ENCODE results near the gene DNAJC3. TPM values are rescaled to one million over a fixed set of nuclear protein-coding genes. Genes with fewer than 3 reads are reported as not detected.

DNAJC3 gene
- total RNA-seq, 1 donor from 2014 or later: 72.7 TPM

DNA sequence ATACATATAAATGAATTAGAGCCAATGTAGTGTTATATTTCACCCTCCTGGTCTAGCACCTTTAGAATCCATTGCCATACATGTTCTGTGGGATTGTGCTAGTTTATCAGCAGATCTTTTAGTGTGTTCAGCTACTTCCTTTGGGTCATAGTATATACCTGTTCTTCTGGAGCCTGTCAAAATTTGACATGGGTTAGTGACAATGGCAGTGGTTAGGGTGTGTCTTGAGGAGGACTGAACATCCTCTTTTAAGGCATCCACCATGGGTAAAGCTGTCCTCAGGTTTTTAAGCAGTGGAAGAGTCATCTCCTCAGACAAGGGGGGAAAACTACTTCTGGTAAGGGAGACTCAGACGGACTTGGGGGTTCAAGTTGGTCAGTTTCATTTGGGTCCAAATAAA is 29.4 kb downstream of the DNAJC3 start:
- TF ChIP-seq, protein P1, sequence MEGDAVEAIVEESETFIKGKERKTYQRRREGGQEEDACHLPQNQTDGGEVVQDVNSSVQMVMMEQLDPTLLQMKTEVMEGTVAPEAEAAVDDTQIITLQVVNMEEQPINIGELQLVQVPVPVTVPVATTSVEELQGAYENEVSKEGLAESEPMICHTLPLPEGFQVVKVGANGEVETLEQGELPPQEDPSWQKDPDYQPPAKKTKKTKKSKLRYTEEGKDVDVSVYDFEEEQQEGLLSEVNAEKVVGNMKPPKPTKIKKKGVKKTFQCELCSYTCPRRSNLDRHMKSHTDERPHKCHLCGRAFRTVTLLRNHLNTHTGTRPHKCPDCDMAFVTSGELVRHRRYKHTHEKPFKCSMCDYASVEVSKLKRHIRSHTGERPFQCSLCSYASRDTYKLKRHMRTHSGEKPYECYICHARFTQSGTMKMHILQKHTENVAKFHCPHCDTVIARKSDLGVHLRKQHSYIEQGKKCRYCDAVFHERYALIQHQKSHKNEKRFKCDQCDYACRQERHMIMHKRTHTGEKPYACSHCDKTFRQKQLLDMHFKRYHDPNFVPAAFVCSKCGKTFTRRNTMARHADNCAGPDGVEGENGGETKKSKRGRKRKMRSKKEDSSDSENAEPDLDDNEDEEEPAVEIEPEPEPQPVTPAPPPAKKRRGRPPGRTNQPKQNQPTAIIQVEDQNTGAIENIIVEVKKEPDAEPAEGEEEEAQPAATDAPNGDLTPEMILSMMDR (IDR thresholded peaks at IDR 0.05; ENCODE audit: insufficient read depth, low read length, severe bottlenecking): no peak
- Histone ChIP-seq H3K27me3 (ENCODE audit: control insufficient read depth, insufficient read depth, low read length) (no peaks in the 10 kb centered on the region), H3K4me3 (ENCODE audit: low read depth, low read length) (no peak overlapping the region), H3K36me3 (ENCODE audit: control insufficient read depth, insufficient read depth, low read length) (peaks cover 3% of the 10 kb centered on the region)
- no peak for FAIRE-seq
- DNase-seq (ENCODE audit: low read depth): no peak

DNA sequence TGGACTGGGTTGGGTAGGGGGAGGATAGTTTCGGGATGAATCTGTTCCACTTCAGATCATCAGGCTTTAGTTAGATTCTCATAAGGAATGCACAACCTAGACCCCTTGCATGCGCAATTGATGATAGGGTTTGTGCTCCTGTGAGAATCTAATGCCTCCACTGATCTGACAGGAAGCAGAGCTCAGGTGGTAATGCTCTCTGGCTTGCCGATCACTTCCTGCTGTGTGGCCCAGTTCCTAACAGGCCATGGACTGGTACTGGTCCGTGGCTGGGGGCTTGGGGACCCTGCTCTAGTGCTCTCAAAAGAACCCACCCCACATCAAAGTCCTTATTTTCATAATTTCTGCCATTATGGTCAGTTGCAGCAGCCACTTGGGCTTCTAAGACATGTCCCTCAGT is 30.1 kb downstream of the DNAJC3 start:
- Histone ChIP-seq H3K27me3 (ENCODE audit: control insufficient read depth, insufficient read depth, low read length) (no peaks in the 10 kb centered on the region), H3K36me3 (ENCODE audit: control insufficient read depth, insufficient read depth, low read length) (peaks cover 3% of the 10 kb centered on the region), H3K4me3 (ENCODE audit: low read depth, low read length) (no peak overlapping the region)
- TF ChIP-seq, protein P1 (IDR thresholded peaks at IDR 0.05; ENCODE audit: insufficient read depth, low read length, severe bottlenecking): no peak
- DNase-seq (ENCODE audit: low read depth) (no peak), FAIRE-seq (no peak)

DNA sequence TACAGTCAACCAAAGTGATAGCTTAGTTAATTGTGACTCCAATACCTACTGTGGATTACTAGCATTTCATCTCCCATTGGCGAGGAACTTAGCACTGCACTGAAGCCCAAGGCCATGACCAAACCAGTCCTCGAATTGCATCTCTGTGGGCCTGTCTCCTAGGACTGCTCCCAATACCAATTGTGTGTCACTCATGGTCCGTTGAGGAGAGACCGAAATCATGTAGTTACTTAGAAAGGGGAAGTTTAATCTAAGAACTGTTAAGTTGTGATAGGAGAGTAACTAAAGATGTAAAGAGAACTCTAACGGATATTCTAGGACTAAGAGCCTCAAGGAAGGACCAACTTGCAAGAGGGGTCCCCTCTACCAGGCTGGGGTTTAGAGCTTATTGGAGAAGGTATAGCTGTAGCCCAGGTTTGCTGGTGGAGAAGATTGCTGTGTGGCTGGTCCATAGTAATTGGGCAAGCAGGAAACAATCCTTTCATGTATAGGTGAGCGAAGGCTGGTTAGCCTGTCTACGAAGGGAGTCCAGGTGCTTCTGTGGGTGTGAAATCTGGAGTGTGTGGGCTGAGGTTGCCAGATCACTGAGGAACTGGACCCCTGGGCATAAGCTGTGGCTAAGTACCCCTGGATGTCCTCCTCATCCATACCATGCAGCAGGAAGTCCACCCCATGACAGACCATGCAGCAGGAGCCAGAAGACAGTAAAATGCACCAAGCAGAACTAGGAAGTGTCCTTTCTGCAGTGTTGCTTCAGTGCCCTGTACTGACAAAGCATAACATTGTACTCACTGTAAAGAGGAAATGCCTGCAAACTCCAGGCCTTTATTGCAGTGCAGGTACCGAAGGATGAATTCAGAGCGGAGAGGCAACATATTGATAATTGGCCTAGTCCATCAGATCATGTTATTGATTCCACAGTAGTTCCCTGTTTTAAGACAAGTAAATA is 30.8 kb downstream of the DNAJC3 start:
- TF ChIP-seq, protein P1 (IDR thresholded peaks at IDR 0.05; ENCODE audit: insufficient read depth, low read length, severe bottlenecking): no peak
- Histone ChIP-seq H3K4me3 (ENCODE audit: low read depth, low read length) (no peak overlapping the region), H3K36me3 (ENCODE audit: control insufficient read depth, insufficient read depth, low read length) (peaks cover 3% of the 10 kb centered on the region), H3K27me3 (ENCODE audit: control insufficient read depth, insufficient read depth, low read length) (no peaks in the 10 kb centered on the region)
- no peak for FAIRE-seq
- no peak for DNase-seq (ENCODE audit: low read depth)

DNA sequence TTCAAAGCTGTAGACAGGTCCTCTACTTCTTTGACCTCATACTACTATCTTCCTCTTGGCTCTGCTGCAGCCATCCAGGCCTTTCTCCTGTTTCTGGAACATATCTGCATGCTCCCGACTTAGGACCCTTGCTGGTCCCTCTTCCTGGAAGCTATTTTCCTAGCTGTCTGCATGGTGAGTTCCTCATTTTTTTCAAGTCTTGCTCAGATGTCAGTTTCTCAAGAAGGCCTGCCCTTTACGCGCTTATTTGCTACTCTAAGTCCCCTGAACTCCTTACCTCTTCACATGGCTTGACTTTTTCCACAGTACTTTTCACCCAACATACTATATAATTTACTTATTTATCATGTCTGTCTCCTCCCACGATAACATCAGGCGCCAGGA is 31.4 kb downstream of the DNAJC3 start:
- TF ChIP-seq, protein P1 (IDR thresholded peaks at IDR 0.05; ENCODE audit: insufficient read depth, low read length, severe bottlenecking): no peak
- H3K4me3 ChIP-seq (ENCODE audit: low read depth, low read length): no peak overlapping the region
- no peaks in the 10 kb centered on the region for H3K27me3 ChIP-seq (ENCODE audit: control insufficient read depth, insufficient read depth, low read length)
- FAIRE-seq: no peak
- no peak for DNase-seq (ENCODE audit: low read depth)
- peaks cover 3% of the 10 kb centered on the region for H3K36me3 ChIP-seq (ENCODE audit: control insufficient read depth, insufficient read depth, low read length)

DNA sequence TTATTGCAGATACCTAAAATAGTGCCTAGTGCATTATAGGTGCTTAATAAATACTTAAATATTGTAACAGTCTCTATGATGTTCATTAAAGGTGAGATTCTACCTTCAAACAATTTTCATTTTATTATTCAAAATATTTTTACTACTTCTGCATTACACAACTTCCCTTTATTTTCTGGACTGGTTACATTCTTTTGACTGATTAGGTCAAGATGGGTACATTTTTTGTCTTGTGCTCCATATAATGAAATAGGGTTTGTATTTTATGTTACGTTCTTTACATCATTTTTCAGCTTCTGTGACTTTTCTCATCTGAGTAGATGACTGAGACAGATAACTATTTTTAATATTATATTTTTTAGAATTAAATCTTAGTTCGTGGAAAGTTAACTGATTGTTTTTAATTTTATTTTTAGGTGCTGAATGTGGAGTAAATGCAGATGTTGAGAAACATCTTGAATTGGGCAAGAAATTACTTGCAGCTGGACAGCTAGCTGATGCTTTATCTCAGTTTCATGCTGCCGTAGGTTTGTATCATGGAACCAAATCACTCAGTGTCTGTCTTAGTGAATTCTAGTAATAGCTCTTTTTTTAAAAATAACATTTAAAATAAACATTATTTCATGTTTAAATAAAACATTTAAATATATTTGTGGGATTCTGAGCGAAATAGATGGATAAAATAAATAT is 32.0 kb downstream of the DNAJC3 start:
- TF ChIP-seq, protein P1 (IDR thresholded peaks at IDR 0.05; ENCODE audit: insufficient read depth, low read length, severe bottlenecking): no peak
- Histone ChIP-seq H3K4me3 (ENCODE audit: low read depth, low read length) (no peak overlapping the region), H3K36me3 (ENCODE audit: control insufficient read depth, insufficient read depth, low read length) (peaks cover 3% of the 10 kb centered on the region), H3K27me3 (ENCODE audit: control insufficient read depth, insufficient read depth, low read length) (no peaks in the 10 kb centered on the region)
- DNase-seq (ENCODE audit: low read depth) (no peak), FAIRE-seq (no peak)

Measured in bronchial epithelial cell (primary cell).